GM18867 (cell line): ENCODE results near the gene OR2H2.
A peak's percentile ranks its signal among the peaks of the same experiment; 100 is the strongest.

Experiments used
- ATAC-seq: cut with Tn5 transposase; IDR thresholded peaks from one replicate; pipeline ENCODE4 v1.9.1; 2021; ENCODE audit warnings: mild to moderate bottlenecking, moderate library complexity; ENCODE audit not compliant: unreplicated experiment

OR2H2 gene

DNA sequence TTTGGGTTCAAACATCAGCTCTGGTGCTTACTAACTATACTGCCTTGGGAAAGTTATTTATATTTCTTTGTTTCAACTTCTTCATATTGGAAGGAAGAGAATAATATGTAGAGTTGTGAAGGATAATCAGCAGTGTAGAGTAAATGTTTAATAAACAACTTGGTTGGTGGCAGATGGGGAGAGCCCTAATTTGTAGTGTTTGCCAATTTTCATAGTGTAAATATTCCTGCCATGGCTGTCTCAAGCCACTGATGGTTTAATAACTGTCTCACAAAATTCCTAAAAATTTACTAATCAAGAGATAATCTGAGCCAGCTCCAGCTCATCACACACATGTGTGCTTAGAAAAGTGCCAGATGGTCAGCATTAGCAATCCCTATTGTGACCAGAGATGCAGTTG lies at the start of gene OR2H2:
Gene OR2H2, plus strand, starts transcription at position 301 of the 400 bp plus-strand sequence. CDS start 2,824 bp downstream, outside the sequence.
- ATAC-seq, result no peak

DNA sequence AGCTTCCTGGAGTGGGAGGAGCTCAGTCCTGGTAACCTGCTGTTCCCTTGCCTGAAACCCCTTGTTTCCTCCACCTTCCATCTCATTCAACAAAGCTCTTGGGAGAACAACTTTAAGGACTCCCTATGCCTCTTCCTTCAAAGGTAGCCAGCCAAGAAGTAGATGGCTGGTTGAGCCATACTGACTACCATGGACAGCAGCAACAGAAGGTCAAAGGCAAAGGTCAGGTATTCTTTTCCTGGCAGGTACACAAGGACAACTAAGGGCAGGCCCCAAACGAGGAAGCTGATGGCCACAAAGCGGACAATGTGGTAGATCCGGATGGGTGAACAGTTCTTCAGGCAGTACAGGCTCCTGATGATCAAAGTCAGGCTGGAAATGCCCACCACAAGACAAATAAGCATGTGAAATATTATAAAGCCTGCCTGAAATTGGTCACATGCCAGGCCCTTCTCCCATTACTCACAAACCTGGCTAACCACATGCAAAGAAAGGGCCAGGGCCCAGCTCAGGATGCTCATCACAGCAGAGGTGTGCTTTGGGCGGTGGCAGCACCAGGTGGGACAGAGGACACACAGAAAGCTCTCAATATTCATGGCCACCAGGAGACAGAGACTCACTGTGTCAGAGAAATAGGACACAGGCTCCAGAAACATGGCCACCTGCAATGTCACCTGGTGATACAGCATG lies 47.1 kb upstream of the OR2H2 start:
- no peak for ATAC-seq

DNA sequence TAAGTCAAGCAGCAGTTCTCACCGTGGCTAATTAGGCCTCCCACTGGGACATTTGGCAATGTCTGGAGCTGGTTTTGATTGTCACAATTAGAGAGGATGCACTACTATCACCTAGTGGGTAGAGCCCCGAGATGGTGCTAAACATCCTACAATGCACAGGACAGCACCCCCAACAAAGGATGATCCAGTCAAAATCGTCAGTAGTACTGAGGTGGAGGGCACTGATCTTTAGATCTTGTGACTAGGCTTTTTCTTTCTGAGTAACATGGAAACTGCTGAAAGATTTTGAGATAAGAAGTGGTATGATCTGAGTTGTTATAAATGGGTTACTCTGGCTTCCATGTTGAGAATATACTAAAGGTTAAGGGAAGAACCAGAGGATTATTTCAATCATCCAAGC lies 37.3 kb upstream of the OR2H2 start:
- ATAC-seq, result no peak

DNA sequence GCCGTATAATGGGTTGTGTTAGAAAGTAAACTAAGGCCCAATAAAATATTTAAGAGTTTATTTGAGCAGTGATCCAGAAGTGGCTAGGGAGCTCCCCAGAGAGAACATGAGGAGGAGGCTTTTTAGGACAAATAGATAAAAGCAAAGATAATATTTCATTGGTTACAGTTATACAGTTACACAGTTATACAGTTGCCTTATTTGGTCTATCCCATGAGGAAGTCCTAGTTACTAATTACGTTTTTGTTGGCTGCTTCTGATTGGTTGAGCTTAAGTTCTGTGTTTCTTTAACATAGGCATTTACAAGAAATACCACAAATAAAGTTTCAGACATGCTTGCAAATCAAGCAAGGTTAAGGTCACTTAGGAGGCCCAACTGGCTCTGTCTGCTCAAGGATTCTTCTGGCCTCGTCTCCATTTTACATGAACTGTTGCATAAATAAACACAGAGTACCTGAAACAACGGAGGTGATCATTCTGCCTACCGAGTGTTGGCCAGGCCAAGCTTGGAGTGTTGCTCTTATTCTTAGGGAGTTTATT lies 32.3 kb upstream of the OR2H2 start:
- ATAC-seq, result peak; percentile 94

DNA sequence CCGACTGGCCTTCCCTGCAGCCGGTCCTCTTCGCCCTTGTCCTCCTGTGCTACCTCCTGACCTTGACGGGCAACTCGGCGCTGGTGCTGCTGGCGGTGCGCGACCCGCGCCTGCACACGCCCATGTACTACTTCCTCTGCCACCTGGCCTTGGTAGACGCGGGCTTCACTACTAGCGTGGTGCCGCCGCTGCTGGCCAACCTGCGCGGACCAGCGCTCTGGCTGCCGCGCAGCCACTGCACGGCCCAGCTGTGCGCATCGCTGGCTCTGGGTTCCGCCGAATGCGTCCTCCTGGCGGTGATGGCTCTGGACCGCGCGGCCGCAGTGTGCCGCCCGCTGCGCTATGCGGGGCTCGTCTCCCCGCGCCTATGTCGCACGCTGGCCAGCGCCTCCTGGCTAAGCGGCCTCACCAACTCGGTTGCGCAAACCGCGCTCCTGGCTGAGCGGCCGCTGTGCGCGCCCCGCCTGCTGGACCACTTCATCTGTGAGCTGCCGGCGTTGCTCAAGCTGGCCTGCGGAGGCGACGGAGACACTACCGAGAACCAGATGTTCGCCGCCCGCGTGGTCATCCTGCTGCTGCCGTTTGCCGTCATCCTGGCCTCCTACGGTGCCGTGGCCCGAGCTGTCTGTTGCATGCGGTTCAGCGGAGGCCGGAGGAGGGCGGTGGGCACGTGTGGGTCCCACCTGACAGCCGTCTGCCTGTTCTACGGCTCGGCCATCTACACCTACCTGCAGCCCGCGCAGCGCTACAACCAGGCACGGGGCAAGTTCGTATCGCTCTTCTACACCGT lies 31.5 kb upstream of the OR2H2 start:
- ATAC-seq, result no peak

DNA sequence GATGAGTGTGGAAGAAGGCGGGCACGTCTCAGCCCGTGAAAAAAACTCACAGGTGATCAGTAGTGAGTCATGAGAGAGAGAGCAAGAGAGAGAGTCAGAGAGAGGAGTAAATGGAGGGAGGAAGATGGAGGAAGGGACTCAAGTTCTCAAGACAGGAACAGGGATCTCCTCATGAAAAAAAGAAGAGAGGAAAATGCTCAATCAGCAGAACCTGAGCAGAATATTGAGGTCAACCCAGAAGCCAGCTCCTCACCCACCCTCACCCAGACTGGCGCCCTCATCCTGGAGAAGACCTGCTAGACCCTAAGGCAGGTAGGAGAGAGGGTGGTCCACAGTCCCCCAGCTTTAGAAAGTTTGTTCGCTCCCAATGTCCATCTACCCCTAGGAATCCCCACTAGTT lies 30.2 kb upstream of the OR2H2 start:
- no peak for ATAC-seq

DNA sequence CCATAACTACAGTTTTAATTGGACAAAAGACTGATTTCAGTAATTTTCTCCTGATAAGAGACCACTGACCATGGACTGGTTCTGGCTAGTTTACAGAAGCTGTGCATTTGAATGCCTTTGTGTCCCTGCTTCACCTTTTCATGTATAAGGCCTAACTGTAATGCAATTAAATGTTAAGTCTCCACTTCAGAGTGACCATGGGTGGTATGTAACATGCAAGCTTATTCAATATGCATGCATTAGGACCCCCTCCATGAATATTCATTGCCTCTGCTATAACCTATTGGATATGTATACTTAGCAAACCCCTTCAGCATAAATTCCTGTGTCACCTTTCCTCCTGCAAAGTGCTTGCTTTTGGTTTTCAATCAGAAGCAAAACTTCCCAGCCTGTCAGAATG lies 27.6 kb upstream of the OR2H2 start:
- ATAC-seq, result no peak

DNA sequence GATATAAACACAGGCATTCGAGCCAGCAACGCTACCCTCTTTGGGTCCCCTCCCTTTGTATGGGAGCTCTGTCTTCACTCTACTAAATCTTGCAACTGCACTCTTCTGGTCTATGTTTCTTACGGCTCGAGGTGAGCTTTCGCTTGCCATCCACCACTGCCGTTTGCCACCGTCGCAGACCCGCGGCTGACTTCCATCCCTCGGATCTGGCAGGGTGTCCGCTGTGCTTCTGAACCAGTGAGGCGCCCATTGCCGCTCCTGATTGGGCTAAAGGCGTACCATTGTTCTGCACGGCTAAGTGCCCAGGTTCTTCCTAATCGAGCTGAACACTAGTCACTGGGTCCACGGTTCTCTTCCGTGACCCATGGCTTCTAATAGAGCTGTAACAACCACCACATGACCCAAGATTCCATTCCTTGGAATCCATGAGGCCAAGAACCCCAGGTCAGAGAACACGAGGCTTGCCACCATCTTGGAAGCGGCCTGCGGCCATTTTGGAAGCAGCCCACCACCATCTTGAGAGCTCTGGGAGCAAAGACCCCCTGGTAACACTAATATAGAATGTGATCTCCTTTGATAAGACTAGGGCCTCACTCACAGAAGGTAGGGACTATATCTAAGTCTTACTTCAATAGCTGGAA lies 26.4 kb upstream of the OR2H2 start:
- no peak for ATAC-seq

DNA sequence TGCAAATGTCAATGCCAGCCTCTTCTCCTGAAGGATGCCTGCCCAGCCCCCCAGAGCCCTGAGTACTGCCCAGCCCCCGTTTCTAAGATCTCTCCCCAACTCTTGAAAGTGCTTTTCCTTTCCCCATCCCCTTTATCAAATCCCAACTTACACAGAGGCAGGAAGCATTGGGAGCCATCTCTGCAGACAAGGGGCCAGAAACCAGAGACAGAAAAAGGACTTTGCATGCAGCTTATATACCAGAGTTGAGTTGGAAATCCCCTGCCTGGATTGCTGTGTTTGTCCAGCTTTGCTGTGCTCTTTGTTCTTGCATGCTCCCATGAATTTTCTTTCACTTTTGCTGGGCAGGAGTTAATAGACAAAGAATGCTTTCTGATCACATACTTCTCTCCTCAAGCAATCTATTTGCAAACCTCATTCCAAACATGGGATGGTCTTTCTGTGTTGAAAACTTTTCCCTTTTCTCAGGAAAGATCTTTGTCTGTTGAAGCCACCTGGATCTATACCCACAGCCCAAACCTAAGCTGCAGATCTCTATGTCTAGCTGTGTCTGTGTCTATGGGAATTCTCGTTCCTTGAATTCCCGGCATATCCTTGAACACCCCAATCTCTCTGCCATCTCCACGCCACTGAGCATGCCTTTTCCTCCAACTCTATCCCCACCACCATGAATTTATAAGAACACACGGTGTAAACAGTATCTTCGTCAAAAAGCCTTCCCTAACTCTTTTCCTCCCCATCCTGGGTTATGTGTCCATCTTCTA lies 25.2 kb upstream of the OR2H2 start, which contains the start of gene UBD:
Gene UBD, minus strand, starts transcription at position 209 of the 764 bp plus-strand sequence. Its CDS starts 31 bp downstream, at position 178.
- ATAC-seq, result no peak

DNA sequence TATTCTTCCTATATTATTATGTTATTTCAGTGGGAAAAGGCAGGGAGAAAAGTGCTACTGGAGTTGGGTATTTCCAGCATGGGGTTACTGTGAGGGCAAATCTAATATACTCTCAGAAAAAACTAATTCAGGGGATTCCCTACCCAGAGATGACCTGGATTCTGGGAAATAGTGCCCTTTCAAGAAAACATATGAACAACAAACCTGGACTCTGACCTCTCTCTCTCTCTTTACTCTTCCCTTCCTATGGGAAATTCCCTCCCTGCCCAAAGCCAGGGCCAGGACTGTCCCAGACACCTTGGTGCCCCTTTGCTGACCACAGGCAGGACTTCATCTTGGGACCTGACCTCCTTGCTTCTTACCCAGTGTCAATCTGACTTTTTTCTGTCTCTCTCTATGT lies 23.8 kb upstream of the OR2H2 start:
- ATAC-seq, result no peak

DNA sequence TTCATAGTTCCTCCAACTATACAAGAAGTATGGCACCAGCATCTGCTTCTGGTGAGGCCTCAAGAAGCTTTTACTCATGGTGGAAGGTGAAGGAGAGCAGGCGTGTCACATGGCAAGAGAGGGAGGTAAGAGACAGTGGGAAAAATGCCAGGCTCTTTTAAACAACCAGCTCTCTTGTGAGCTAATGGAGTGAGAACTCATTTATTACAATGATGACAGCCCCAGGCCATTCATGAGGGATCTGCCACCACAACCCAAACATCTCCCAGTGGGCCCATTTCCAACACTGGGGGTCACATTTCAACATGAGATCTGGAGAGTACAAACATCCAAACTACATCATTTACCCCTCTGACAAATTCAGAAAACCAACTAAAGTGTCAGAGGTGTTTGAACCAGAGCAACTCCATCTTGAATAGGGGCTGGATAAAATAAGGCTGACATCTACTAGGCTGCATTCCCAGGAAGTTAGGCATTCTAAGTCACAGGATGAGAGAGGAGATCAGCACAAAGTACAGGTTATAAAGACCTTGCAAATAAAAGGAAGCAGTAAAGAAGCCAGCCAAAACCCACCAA lies 23.2 kb upstream of the OR2H2 start:
- no peak for ATAC-seq

DNA sequence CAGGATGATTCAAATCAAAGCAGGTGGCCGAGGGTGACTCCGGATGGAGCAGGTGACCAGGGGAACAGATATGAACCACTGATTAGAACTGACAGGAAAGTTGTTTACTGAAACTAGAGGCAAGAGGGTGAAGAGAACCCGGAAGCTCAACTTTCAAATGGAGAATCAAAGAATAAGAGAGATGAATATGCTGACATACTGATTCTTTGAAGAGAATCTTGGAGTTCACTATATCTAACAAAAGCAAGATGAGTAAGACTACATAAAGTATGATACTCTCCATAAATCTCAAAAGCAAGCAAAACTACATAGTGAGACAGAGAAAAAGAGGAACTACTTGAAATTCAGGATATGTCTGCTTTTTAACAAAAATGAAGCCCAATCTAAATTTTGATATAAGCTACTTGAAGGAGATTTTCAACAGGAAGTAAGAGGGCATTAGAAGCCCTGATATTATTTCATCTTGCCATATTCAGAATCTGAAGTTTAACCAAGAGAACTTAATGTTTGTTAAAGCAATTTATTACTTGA lies 21.4 kb upstream of the OR2H2 start:
- ATAC-seq, result no peak

DNA sequence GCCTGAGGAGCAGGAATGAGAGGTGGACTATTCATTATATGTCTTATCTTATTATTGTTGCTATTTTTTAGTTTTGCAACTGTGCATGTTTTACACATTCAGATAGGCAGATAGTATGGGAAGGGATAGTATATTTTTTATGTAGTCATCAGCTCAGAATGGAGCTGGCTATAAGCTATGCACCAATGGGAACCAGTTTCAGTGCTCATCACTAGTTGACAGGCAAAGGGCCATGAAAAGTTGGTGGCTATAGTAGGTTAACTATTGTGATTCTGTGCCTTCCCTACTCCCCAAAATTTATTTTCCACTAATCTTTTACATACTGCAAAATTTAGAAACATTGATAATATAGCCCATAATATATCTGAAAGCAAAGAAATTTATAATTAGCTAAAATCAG lies 20.0 kb upstream of the OR2H2 start:
- no peak for ATAC-seq

DNA sequence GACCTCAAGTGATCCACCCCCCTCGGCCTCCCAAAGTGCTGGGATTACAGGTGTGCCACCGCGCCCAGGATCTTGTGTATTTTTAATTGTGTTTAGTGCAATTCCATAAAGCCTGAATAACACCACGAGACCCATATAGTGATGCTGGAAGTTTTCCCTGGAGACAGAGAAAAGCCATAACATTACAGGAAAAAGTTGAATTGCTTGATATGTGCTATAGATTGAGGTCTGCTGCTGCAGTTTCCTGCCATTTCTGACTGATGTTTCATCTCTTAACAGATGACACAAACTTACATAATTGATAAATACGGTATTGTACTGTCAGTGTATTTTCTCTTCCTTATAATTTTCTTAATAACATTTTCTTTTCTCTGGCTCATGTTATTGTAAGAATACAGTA lies 18.1 kb upstream of the OR2H2 start:
- no peak for ATAC-seq

DNA sequence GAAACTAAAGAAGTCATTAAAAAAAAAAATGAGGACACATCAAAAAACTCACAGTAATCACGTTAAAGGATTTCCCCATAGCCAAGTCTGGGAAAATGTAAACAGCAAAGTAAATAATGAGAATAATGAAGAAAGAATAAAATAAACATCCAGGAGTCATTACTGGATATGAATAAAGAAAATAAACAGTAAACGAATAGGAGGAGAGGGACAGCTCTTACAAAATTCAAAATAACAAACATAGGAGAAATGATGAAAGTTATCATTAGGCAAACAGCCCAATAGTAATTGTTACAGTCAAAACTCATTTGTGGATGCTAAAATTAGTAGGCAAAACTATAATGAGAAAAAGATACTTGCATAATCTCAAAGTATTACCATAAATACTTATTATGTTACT lies 17.4 kb upstream of the OR2H2 start:
- ATAC-seq, result no peak

DNA sequence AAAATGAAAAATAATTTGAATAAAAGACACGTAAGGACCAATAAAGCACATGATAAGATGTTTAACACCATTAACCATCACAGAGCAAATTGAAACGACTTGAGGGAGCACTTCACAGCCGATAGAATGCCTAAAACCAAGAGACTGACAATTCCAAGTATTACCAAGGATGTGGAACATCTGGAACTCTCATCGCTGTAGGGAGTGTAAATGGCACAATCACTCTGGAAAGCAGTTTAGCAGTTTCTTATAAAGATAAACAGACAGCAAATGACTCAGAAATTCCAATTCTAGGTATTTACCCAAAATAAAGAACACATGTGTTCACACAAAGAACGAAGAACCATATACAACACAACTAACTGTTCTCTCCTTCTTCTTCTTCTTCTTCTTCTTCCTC lies 16.9 kb upstream of the OR2H2 start:
- ATAC-seq, result no peak

DNA sequence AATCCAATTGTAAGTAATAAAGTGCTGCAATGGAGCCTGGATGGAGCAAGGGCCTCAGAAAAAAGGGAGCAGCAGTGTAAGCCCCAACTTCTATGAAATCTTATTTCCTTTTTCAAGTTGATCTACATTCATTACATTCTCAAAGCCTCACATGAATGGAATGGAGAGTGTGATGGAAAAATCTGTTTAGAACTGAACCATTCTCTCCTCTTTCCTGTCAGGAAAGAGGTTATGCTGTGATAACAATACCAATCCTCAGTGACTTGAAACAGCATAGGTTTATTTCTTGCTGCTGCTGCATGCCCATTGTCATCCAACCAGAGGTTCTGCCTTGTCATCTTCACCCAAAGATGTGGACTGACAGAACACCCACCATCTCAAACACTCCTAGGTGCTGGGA lies 8.9 kb upstream of the OR2H2 start:
- no peak for ATAC-seq

DNA sequence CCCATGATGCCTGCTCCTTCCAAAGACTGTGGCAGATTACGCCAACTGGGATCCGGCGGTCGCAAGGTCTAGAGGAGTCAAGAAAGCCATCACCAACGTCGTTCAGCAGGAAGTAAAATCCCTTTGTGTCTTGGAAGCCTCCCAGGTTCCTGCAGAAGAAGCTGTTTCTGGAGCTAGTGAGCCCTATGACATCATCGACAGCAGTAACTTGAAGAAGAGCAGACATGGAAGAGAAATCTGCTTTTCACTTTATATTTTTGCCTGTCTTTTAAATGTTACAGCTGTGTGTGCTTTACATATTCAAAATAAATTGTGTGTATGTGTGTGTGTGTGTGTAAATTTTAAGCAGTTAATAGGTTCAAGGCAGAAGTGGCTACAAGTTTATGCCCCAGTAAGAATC lies 7.4 kb upstream of the OR2H2 start:
- ATAC-seq, result no peak

DNA sequence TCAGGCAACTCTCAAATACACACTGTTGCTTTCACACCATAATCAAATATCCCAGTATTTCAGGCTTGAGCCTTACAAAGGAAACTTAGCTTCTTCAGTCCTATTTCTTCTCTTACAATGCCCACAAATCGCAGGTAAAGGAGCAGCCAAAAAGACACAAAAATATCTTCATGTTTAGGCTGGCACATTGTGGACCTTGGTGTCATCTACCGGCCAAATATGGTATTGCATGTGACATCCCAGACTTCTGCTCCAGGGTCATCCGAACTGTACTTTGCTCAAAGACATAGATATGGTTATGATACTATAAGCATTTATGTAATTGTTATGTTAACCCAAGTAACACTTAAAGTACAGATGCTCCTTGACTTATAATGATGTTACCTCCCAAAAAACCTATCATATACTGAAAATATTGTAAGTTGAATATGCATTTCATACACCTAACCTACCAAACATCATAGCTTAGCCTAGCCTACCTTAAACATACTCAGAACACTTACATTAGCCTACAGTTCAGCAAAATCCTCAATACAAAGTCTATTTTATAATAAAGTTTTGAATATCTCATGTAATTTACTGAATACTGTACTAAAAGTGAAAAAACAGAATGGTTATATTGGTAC lies 4.6 kb downstream of the OR2H2 start:
- peak; percentile 61 for ATAC-seq
